Astrocyte of the cerebellum (primary cell): Measurements from ENCODE around the gene CCND2.

ENCODE experiments used
- DNase-seq: peaks from one replicate; pipeline ENCODE4 v3.0.0-alpha.2; 2011; ENCODE audit warnings: low read depth
- H3K4me3 ChIP-seq: 2 replicates; pipeline ENCODE4 v1.5.1; 2011; ENCODE audit warnings: mild to moderate bottlenecking, low read depth, low read length, moderate library complexity
- in situ Hi-C: cut with HindIII; loops from 2 replicates; pipeline ENCODE4 v1.10.0; 2017; ENCODE audit warnings: low sequenced_read_pairs
- TF ChIP-seq, protein P1 (sequence below): IDR thresholded peaks from 2 replicates; pipeline ENCODE4 v1.5.1; 2012; ENCODE audit warnings: low read length, low read depth, moderate library complexity, mild to moderate bottlenecking; ENCODE audit errors: missing control alignments

Gene CCND2

DNA sequence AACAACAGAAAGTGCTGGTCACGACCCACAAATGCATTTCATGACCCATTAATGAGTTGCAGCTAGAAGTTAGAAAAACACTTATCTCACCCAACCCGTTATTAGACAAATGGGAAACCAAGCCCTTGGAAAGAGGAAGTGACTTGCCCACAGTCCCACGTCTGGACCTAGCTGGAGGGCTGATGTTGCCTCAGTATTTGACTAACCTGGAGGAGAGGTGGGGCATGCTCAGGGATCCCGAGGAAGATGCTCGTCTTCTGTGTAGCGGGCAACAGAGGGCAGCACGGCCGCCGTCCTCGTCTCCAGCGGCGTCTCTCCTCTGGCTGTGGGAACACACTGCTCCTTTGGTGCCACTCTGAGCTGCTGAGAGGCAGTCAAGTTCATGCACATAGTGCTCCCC is 12.7 kb downstream of the CCND2 start:
- TF ChIP-seq, protein P1, sequence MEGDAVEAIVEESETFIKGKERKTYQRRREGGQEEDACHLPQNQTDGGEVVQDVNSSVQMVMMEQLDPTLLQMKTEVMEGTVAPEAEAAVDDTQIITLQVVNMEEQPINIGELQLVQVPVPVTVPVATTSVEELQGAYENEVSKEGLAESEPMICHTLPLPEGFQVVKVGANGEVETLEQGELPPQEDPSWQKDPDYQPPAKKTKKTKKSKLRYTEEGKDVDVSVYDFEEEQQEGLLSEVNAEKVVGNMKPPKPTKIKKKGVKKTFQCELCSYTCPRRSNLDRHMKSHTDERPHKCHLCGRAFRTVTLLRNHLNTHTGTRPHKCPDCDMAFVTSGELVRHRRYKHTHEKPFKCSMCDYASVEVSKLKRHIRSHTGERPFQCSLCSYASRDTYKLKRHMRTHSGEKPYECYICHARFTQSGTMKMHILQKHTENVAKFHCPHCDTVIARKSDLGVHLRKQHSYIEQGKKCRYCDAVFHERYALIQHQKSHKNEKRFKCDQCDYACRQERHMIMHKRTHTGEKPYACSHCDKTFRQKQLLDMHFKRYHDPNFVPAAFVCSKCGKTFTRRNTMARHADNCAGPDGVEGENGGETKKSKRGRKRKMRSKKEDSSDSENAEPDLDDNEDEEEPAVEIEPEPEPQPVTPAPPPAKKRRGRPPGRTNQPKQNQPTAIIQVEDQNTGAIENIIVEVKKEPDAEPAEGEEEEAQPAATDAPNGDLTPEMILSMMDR: no peak
- in situ Hi-C loops: no loop called here
- DNase-seq: no peak
- no peak overlapping the region for H3K4me3 ChIP-seq

DNA sequence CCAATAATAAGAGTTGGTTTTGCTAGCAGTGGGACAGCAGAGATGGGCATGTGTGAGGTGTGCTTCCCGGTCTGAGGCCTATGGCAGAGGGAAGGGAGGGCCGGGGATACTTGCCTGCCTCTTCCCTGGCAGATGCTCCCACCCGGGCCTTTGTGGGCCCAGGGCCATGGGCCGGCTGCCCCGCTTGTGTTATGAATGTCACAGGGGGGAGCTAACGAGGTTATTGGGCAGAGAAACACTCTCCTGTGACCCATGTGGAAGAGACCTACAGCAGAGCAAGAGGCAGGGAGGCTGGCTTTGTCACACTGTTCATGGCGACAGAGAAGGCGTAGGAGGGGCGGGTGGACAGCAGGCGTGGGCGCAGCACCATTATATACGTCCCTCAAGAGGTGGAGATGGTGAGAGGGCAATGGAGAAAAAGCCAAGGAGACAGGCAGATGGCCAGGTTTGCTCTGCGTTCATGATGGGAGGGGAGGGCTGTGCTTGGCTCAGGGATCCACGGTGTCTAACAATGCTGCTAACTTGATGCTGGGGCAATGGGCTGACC is 13.3 kb downstream of the CCND2 start:
- TF ChIP-seq, protein P1: no peak
- in situ Hi-C loops: no loop called here
- DNase-seq: no peak
- H3K4me3 ChIP-seq: no peak overlapping the region

DNA sequence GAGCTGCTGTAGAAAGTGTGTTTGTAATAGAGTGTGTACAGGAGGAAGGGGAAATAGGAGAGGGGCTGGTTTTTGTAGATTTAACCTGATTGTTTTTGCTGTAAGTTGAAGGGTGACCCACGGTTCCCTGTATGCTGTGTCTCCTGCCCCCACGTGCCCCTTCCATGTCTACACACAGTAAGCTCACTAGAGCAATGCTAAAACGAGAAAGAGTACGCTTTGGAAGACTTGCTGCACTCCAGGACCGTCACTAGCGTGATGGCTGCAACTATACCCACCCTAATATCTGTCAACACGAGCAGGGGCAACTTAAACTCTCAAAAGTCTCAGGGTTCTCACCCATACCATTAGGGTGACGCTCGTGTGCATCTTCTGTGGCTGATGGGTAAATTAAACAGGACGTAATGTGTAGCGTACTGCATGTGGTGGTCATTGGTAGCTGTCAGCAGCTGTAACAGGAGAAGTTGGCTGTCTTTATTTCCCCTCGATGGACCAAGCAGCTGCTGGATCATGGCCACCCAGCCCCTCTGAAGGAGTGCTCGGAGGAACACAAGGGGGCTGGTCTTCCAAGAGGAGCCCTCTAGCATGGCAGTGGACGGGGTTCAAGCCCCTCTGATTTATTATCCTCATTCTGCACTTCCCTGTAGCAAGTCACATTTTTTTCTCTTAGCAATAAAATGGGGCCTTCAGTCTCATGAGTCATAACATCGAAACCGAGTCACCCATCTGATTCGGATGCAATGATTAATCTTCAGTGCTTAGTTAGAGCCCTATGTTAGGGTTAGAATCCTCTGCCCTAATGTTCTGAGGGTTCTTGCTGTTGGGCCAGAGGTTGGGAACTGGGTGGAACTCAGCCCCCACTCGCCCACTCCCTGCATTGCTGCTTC is 14.0 kb downstream of the CCND2 start:
- TF ChIP-seq, protein P1: no peak
- no peak overlapping the region for H3K4me3 ChIP-seq
- in situ Hi-C loops: no loop called here
- no peak for DNase-seq

DNA sequence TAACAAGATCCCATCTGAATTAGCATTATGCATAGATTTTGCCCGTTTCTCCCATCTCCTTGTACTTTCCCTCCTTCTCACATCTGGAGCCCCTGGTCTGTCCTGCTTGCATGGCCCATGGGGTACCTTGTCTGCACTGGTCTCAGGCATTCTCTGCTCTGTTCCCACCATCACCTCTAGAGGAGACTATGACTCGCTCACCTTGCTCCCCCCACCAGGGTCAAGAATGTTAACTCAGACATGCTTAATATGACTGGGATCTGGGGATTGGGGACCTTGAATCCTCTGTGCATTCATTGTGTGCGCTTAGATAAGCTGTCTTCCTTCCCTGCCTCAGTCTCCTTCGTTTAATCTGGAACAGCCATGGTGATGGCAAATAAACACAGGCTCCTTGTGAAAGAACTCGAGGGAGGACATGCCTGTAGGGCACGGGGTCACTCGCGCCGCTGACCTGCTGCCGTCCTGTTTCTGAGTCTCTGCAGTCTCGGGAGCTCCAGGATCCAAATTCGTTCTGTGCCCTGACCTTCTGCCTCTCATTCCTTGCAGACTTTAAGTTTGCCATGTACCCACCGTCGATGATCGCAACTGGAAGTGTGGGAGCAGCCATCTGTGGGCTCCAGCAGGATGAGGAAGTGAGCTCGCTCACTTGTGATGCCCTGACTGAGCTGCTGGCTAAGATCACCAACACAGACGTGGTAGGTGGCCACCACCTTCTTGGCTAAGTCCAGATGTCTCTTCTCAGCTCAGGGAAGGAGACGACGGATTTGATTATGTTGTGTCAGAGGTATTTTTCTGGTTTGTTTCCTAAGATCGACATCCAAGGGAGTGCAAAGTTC is 15.0 kb downstream of the CCND2 start:
- TF ChIP-seq, protein P1: no peak
- in situ Hi-C loops: no loop called here
- DNase-seq: no peak
- no peak overlapping the region for H3K4me3 ChIP-seq

DNA sequence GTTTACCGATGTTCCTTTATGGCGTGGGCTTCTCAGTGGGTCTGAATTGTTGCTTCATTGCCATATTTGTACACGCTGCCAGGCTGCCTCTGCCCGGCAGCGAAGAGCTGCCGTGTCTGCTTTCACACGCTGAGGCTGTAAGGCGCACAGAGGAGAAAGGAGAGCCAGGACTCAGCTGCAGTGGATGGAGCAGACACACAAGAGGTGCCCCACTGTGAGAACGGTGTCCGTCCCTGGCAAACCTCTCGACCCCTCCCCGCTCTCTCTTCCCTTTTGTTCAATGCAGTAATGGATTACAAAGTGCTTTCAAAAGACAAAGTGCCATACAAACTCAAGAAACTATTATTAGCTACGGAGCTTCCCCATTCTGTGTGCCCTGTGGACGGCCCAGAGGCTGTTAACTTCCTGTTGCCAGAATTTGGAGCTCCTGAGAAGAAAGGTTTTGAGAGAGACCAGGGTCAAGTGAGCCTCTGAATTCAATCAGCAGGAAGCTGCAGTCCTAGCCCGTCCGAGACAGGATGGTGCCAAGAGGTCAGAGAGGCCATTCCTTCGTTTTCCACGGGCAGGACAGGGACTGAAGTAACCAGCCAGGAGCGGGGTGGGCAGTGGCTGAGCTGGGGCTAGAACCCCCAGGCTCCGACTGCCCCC is 15.8 kb downstream of the CCND2 start:
- TF ChIP-seq, protein P1: no peak
- in situ Hi-C loops: no loop called here
- no peak overlapping the region for H3K4me3 ChIP-seq
- DNase-seq: no peak
